DMS53 (cell line): ENCODE measurements around the gene IGSF9B.
A peak's percentile ranks its signal among the peaks of the same experiment; 100 is the strongest.

Experiments used
- DNase-seq: peaks from one replicate; lab custom pipeline; 2025; lab: John Stamatoyannopoulos, UW

IGSF9B gene

DNA sequence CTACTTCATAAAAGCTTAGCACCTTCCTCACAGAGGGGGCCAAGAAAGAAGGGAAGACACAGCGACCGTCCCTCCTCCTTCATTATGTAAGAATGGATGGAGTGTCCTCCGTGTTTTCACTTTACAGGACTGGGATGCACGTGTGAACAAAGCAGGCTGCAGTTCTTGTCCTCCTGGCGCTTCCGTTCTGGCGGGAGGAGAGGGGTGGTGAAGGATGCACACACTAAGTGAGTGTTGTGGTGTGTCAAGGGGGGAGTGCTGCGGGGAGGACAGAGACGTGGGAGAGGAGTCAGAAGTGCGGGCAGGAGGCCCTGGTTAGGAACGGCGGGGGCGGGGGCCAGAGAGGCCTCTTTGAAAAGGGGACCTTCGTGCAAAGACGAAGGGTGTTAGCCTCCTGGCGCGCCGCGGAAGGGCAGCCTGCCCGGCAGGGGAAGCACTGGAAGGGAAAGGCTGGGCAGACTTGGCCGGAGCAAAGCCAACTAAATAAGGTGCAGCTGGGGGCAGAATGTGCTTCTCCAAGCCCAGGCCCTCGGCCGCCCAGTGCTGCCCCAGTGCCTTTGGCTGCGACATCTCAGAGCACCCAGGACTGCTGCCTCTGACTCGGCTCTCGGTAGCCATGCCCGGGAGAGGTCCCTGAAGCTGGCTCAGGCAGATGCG lies 27.0 kb upstream of the IGSF9B start:
- DNase-seq = no peak

DNA sequence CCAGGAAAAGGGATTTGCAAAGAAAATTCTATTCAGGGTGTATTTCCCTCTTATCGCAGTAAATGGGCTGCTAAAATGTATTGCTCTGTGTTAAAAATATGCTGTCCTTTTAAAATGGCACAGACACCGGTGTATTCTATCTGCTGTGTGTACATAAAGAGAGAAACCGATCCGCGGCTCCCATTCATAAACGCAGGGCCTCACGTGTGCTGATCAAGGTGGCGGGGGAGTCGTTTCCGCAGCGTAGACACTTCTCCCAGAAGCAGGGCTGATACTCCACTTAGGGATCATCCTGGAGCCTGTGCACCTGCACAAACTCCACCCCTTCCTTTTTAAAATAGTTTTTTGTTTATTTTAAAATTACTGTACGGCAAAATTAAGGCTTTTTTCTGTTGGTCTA lies 26.1 kb upstream of the IGSF9B start:
- DNase-seq = no peak

- DNase-seq = no peak
Measured at GRCh38 chr11:133982151-133982550, 25.4 kb upstream of the IGSF9B start.

- DNase-seq = no peak
Measured at GRCh38 chr11:133981156-133981555, 24.4 kb upstream of the IGSF9B start.

DNA sequence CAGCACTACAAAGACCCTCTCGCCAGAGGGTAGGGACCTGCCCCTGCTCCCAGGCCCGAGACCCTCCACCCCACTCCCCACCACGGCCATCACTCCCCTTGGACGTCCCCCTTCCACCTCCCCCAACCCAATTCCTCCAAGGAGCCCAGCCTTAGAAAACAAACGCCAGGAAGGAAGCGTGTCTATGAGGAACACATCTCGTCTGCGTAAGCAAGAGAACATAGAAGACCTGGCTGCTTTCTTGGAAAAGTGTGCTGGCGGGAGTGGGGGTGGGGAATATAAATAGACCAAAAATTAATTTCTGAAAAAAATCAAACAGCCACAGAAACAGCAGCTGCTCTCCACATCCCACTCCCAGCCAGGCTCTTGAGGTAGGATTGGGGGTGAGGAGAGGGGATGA lies 23.9 kb upstream of the IGSF9B start:
- DNase-seq = no peak

GRCh38 chr11:133978794-133979193 lies 22.0 kb upstream of the IGSF9B start:
- no peak for DNase-seq

DNA sequence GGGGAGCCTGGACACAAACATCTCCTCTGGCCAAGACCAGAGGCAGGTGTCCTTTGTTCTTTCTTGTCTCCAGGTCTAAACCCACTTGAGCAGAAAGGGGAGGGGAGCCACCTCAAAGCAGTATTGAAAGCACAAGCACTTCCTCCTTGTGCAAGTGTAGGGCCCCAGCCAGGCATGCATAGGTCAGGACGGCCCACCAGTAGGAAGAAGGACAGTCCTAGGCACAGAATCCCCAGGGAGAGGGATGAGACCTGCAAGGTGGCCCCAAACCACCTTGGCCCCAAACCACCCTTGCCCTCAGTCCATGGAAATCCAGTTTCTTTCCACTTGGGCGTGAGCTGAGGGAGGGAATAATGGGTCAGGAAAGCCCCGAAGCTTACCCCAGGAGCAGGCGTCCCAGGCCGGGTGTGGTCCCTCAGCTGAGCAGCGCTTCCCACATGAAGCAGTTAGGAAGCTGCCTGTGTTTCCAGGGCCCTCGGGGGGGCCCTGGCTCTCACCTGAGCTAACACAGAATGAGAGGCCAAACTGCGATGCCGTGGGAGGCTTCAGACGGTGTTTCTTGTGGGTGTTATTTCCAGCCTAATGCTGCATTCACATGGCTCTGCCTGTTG lies 20.4 kb upstream of the IGSF9B start:
- DNase-seq = no peak

GRCh38 chr11:133975488-133975849 lies 18.7 kb upstream of the IGSF9B start:
- no peak for DNase-seq

- no peak for DNase-seq
Measured at GRCh38 chr11:133974836-133975487, 18.2 kb upstream of the IGSF9B start.

DNA sequence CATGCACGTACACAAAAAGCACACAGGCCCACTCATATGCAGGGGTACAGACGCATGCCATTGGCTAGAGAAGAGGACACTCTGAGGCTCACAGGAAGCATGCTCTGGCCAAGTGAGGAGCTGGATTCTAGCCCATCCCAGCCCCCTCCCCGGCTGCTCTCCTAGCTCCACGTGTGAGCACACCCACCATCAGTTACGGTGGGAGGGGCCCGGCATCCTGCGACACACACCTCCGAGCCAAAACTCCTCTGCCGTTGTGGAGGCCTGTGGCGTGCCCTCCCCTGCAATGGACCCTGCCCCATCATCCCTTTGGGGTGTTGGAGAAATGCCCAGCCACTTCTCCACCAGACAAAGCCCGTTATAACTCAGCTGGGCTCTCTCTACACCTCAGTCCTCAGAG lies 15.1 kb upstream of the IGSF9B start:
- no peak for DNase-seq

DNA sequence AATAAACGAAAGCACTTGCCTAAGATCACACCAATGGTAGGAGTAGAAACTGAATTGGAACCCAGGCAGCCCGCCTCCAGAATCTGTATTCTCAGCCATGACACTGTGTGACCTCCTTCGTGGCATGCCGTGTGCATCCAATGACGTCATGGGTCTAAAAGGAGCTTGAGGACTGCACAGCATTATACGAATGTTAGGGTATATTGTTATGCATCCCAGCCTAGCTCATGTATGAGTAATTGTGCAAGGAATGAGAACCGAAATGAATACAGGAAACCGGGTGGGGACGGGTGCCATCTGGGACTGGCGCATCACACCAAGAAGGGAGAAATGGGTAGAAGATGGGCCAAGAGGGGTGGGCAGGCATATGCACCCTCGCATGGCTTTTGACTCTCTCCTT lies 12.3 kb upstream of the IGSF9B start:
- no peak for DNase-seq

DNA sequence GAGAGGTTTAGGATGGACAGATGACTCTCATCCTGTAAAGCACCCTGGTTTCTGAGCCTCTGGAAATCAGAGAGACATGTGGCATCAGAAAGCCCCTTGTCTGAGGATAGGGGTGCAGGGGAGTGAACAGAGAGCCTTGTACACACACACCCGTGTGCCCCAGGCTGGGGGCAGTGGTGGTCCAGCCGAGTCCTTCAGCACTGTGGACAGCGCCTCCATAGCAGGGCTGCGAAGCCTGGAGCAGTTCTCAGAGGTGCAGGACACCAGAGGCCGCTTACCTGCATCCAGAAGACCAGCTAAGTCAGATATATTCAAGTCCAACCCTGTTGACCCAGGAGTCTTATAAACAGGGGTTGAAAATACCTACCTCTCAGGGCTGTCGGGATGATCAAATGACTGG lies 11.5 kb upstream of the IGSF9B start:
- DNase-seq = no peak

DNA sequence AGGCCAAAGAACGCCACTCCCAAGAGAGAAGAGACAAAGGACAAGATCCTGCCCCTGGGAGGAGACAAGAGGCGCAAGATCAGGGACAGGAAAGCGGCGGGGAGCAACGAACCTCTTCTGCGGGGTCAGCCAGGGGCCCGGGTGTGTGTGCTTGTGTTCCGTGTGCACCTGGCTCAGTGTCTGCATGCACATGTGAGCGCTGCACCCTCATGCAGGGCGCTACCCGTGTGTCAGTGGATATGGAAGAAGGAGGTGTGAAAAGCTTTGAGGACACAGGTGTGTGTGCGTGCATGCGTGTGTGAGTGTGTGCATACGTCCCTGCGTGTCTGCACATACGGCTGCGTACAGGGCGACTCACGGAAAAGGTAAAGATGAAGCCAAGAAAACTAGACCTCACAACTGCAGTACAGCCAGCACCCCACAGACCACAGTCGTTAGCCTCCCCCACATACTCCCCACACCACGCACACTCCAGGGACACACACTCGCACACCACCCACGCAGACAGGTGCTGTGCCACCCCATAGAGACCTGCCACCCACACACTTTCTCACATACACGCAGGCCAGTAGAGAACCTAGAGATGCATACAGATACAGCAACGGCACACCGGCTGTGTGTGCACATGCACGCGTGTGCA lies 11.0 kb upstream of the IGSF9B start:
- peak; percentile 79 for DNase-seq

DNA sequence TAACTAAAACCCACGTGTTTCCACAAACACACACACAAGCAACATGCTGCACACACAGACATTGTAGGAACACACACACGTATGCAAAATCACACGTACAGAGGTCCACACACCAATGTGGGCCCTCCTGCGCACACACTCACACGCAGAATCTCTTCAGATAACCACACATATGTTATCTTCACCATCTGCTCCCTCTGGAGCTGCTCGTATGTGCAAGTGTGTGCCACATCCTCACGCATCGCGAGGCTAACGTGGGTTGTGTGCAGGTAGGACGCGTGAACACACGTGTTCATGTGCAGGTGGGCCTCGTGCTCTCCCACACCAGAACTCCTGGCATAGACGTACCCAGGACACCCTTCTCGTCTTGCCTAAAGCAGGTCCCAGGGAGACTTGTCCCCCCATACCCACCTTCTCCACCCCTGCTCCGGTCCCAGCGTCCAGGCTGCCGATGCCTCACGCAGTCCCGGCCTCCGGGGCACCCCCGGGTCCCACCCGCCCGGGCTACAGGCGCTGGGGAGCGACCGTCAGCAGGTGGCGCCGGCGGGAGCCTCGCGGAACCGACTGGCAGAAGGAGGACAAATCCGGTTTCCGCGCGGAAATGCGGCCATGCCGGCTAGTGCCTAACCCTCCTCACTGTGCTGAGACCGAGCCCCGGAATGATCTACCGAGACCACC lies 10.3 kb upstream of the IGSF9B start:
- peak; percentile 88 for DNase-seq

DNA sequence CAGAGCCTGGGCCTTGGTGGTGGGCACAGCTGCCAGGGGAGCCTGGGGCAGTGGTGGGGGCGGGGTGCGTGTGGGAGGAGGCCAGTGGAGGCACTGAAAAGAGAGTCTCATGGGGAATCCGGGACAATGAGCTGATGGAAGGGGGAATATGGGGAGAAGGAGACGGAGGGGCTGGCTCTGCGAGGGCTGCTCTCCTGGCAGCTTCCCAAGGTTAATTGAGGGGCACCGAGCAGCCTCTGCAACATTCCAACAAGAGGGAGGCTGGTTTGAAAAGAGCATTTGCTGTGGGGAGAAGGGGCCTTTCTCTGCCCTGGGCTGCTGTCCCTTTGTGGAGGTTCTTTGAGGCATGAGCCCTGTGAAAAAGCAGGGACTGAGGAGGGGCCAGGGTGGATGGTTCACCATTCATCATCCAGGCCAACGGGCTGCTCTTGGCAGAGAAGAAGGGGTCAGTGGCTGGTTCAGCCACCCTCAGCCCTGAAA lies 9.4 kb upstream of the IGSF9B start:
- DNase-seq = no peak

GRCh38 chr11:133965031-133965601 lies 8.3 kb upstream of the IGSF9B start:
- DNase-seq = no peak

DNA sequence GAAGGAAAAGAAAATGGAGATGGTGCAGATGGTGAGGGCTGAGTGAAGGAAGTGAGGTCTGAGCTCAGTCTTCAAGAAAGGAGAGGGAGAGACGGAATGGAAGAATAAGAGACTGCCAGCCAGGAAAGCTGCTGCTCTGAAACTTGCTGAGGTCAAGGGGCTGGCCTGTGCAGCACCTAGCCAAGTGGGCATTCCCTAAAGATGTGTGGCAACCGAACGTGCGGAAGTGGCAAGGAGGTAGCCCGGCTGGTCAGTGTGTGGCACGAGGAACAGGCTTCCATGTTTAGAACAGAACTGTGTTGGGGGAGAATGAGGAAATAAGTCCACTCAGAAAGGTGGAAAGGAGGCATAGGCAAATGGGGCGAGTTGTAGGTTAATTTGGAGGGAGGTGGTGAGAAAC lies 7.6 kb upstream of the IGSF9B start:
- DNase-seq = no peak

GRCh38 chr11:133961890-133962289 lies 5.1 kb upstream of the IGSF9B start:
- no peak for DNase-seq

DNA sequence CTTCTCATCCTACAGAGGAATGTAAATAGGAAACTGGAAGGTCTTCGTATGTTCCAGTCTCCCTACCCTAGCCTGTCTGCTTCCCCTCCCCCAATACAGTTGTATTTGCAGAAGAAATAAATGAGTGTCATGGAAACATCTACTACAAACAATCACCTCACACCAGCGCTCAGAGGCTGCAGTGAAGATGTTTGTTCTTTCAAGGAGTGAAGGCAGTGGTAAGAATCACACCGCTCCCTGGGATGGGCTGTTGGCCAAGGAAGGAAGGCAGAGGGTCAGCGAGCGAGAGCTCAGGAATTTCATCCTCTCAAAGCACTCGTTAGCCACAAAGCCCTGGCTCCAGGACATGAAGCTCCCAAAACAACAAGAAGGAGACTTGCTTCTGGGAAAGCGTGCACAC lies 1.1 kb upstream of the IGSF9B start:
- peak; percentile 89 for DNase-seq

- peak; percentile 60 for DNase-seq
Measured at GRCh38 chr11:133955945-133956421, 785 bp downstream of the IGSF9B start.

GRCh38 chr11:133955081-133955891 lies 1.5 kb downstream of the IGSF9B start:
- DNase-seq = peak; percentile 43
